HG03460 (cell line): ENCODE measurements around the gene CCDC180.
"Not testable (repeated sequence)": the region's sequence is repeated elsewhere in the genome, so short reads cannot be mapped to it uniquely, and the experiment has no call there.

Experiments
- ATAC-seq: cut with Tn5 transposase; IDR thresholded peaks from one replicate; pipeline ENCODE4 v1.9.1; 2021; ENCODE audit not compliant: unreplicated experiment

CCDC180 gene

DNA sequence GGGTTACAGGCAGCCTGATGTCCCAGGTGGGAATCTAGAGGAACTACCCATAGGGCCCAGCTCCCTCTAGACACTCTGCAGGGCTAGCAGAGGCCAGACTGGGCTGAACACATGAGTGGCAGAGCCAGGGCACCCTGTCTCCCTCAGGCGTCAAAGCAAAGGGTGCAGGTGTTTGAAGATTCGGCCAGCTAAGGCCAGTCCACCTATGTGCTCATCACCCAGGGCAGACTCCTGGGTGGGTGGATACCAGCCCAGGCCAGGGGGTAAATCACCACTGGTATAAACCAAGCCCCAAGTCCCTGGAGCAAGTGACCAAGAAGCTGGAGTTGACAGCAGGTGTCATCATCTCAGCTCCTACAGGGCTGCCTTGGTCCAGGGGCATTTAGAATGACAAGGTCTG, 3.4 kb downstream of the CCDC180 start:
- no peak for ATAC-seq

DNA sequence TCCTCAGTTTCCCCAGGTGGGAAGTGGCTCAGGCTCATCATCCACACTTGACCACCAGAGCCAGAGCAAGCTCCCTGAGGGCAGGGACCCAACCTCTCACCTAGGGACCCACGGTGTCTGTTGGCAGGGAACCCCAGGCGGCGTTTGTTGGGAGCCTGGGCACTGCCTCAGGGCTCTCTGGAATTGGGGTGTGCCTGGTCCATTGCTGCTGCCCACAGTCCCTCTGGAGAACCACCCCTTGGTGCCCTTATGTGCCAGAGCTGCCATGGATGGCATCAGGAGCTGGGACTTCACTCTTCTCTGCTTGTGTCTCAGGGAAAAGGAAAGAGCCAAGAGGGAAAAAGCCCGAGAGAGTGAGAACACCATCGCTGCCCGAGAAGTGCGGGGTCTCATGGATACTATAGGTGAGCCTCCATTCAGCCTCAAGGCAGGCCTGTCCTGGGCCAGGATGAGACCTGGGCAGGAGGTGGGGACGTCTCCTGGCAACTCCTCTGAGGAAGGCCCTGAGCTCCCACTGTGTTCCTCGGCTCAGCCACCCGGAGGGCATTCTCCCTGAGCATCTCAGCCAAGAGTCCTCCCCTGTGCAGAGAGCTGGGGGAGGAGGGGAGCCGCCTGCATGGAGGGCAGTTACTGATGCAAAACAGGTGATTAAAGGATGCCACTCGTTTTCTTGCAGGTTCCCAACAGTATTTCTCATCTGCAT, 4.5 kb downstream of the CCDC180 start:
- no peak for ATAC-seq

DNA sequence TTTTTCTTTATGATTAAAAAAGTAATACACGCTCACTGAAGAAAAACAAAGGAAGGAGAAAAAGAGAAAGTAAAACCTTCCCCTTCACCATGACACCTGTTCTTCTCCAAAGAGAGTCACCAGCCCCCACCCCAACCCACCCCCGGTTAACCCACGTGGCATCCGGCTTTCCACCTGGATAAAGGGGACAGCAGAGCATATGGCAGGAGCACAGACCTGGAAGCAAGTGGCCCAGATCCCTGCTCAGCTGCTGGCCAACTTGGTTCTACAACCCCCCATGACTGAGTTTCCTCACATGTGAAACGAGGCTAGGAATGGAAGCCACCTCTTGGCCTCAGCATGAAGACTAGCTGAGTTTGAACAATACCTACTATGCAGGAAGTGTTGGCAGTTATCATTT, 5.1 kb downstream of the CCDC180 start:
- no peak for ATAC-seq

DNA sequence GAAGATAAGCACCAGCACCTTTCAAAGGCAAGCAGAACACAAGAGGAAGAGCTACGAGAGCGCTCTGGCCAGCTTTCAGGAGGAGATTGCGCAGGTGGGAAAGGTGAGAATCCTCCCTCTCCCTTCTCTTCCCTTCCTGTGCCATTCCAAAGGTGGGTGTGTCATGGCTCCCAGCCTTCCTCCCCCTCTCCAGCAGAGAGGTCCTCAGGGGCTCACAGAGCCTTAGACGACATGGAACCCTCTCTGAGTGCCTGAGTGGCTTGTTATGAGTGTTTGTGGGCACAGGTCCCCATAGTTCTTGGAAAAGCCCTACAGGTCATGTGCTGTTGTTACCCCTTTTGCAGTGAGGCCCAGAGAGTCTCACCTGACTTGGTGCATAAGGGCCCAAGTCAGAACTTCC, 5.8 kb downstream of the CCDC180 start:
- no peak for ATAC-seq

DNA sequence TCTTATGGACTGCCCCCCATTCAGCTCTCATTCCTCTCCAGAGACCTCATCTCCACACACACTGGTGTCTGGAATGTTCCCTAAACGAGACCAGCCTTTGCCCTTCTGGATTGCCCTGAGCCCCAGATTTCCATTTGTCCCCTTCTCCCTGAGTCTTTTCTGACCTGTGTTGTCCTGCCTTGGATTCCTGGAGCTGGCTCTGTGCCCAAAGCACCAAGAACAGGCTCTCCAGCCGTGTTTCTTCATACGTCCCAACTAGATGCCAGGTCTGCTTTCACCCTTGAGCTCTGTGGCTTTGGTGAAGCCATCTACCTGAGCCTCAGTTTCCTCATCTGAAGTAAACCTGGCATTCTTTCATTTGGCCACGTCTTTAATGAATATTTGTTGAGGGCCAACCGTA, 6.3 kb downstream of the CCDC180 start:
- ATAC-seq, result no peak

DNA sequence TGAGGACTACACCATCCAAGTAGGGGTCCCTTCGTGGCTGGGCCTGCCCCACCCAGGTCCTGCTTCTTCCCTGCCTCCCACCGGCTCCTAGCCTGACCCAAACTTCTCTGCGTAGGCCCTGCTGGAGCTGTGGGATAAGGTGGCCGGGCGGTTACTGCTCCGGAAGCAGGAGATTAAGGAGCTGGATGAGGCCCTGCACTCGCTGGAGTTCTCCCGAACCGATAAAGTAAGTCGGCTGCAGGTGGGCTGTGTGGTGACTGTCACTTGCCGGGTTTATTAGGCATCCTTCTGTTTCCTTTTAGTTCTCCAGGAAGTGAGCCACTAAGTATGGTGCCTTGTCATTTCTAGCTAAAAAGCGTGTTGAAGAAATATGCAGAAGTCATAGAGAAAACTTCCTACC, 7.0 kb downstream of the CCDC180 start:
- no peak for ATAC-seq

DNA sequence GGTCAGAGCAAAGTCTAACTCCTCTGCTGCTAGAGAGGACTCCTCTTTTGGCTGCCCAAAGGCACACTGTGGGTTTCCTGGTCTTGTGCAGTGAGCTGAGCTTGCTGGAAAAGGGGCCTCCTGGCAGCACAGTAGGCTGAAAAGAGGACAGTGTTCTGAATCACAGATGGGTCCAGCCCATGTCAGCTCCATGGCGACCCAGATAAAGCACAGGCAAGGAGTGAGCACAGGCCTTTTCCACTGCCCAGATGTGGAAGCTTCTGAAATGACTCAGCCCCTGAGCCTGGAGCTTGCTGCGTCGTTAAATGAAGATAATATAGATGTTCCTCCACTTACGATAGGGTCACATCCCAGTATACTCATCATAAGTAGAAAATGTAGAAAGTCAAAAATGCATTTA, 8.1 kb downstream of the CCDC180 start:
- no peak for ATAC-seq

DNA sequence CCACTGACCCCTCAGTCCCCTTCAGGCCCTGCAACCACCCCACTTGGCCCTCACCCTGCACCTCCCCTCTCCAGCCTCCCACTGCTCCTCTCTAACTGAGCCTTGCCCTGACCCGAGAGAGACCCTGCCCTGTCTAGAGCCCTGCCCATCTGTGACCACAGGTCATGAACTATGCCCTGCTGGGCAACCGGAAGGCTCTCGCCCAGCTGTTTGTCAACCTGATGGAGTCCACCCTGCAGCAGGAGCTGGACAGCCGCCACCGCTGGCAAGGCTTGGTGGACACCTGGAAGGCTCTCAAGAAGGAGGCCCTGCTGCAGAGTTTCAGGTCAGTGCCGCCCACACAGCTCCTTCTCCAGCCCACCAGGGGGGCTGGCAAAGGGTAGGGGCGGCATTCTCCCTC, 9.4 kb downstream of the CCDC180 start:
- ATAC-seq, result no peak

DNA sequence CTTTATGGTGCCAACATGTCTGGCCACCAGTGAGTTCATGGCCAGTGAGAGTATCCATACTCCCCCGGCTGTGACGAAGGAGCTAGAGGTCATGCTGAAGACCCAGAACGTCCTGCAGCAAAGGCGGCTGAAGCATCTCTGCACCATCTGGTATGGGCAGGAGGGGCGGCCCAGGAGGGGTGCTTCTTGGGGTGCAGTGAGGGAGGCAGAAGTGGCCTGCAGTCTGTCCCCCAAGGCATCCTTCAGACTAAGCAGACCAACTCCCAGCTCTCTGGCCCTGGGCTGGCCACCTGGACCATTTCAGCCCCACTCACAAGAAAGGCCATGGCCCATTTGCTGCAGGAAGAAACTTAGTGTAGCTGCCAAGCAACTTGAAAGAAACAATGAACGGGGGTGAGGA, 11.0 kb downstream of the CCDC180 start:
- ATAC-seq, result no peak

DNA sequence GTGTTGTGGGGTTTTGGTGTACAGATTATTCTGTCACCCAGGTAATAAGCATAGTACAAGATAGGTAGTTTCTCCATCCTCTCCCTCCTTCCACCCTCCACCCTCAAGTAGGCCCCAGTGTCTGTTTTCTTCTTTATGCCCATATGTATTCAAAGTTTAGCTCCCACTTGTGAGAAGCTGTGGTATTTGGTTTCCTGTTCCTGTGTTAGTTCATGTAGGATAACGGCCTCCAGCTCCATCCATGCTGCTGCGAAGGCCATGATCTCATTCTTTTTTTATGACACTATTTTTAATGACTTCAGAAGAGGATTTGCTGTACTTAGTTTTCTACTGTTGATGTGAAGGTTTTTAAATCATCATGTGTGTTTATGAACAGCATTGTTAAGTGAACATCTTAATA, 11.9 kb downstream of the CCDC180 start:
- ATAC-seq, result no peak

DNA sequence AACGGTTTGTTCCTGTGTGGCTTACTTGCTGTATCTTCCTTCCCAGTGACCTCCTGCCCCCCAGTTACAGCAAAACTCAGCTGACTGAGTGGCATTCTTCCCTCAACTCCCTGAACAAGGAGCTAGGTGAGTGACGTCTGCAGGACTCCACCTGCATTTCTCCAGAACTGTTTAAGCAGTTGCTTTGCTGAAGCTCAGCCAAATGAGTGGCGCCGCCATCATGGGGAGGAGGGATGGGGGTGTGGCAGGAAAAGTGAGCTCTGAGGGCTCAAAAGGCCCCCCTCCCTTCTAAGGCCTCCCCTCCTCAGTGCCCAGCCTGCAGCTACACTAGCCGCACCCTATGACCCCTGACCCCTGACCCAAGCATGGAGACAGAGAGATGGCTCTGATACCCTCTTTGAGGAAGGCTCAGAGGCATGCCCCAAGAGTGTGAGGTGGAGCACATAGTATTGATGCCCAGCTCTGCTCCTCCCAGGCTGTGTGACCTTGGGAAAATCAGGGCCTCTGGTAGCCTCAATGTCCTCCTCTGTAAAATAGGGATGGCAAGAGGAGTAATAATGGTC, 12.7 kb downstream of the CCDC180 start:
- ATAC-seq, result no peak

DNA sequence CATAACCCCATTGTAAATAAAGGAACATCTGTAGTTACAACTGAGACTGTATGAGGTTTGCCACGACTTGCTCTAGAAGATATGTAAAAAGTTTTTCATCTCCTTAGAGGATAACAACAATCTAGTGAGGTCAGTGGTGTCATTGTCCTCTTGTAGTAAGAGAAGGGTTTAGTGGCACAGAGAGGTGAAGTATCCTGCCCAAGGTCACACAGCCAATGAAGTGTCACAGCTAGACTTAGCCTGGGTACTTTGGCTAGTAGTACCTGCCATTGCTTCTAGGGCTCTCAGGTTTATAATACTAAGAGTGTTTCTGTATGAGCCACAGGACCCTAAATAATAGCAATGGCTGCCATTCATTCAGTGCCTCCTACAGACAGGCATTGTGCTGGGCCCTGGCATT, 13.8 kb downstream of the CCDC180 start:
- no peak for ATAC-seq

DNA sequence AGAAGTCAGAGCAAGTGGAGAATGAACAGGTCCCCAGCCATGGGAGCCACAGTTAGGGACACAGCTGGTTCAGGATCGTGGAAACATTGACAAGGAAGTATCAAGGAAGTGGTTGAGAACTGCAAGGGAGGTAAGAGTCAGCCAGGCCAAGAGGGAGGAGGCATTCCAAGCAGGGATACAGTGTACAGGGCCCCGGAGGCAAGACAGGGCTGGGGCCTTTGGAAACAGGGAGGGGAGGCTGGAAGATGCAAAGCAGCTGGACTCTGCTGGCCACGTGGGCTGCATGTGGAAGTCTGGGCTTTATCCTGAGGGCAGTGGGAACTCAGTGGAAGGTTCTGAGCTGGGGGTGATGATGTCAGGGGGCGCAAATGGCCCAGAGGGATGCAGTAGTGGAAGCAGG, 14.2 kb downstream of the CCDC180 start:
- ATAC-seq, result no peak

DNA sequence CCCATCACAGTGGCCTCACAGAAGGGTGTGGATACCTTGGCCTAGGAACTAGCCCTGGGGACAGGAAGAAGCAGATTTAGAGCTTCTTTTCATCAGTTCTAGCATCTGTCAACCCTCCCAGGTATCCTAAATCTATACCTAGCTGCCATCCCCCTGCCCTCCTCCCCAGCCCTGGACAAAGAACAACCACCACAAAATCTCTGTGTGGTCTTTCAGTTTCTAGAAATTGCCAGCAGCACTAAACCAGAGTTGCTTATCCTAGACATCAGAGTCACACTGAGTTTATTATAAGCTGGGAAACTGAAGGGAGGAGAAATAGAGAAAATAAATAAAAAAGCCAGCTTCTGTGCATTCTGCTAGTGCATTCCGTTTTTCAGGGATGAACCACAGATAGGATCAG, 14.6 kb downstream of the CCDC180 start:
- no peak for ATAC-seq

DNA sequence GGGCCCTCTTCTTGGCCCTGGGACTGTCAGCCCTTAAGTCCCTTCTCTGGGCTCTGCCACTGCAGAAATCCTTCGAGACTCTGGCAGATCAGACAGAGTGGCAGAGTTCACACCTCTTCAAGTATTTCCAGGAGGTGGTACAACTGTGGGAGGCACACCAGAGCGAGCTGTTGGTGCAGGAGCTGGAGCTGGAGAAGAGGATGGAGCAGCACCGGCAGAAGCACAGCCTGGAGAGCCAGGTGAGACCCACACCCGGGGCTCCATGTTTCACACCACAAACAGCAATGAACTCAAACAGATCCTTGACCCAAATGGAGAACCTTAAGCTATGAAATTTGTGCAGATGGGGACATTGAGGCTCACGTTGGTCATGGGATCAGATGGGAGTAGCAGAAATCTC, 17.5 kb downstream of the CCDC180 start:
- no peak for ATAC-seq

DNA sequence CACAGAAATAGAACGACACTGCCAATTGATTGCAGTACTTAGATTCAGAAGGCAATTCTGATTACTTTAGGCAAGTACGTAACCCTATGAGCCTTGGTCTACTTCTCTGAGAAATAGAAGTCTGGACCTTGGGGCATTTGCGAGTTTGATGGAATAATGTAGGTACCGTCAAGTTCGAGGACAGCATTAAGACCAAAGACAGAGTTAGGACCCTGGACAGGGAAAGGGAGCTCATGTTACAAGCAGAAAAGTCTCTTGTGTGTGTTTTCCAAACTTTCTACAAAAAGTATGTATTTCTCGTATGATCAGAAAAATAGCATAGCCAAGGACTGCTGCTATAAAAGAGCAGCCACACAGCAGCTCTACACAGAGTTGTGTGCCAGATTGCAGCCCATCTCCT, 20.1 kb downstream of the CCDC180 start:
- no peak for ATAC-seq

DNA sequence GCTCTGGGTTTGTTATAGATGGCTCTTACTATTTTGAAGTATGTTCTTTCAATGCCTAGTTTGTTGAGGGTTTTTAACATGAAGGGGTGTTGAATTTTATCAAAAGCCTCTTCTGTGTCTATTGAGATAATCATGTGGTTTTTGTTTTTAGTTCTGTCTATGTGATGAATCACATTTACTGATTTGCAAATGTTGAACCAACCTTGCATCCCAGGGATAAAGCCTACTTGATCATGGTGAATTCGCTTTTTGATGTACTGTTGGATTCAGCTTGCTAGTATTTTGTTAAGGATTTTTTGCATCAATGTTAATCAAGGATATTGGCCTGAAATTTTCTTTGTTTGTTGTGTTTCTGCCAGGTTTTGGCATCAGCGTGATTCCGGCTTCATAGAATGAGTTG, 25.5 kb downstream of the CCDC180 start:
- ATAC-seq, result no peak

DNA sequence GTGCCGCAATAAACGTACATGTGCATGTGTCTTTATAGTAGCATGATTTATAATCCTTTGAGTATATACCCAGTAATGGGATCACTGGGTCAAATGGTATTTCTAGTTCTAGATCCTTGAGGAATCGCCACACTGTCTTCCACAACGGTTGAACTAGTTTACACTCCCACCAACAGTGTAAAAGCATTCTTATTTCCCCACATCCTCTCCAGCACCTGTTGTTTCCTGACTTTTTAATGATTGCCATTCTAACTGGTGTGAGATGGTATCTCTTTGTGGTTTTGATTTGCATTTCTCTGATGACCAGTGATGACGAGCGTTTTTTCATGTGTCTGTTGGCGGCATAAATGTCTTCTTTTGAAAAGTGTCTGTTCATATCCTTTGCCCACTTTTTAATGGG, 28.2 kb downstream of the CCDC180 start:
- not testable (repeated sequence) for ATAC-seq

DNA sequence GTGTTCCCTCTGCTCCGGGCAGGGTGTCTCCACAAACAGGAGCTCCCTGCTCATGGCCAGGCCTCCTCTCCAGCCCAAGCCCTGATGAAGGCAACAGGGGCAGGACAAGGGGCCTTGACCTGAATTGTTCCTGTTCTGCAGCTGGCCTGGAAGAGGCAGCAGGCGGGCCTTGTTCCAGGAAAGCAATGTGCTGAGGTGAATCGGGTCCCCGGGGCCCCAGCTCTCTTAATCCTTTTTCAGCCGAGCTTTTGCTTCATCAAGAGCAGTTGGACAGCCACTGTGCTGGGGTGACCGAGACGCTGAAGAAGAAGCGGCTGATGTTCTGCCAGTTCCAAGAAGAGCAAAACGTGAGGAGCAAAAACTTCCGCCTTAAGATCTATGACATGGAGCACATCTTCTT, 41.4 kb downstream of the CCDC180 start:
- no peak for ATAC-seq

DNA sequence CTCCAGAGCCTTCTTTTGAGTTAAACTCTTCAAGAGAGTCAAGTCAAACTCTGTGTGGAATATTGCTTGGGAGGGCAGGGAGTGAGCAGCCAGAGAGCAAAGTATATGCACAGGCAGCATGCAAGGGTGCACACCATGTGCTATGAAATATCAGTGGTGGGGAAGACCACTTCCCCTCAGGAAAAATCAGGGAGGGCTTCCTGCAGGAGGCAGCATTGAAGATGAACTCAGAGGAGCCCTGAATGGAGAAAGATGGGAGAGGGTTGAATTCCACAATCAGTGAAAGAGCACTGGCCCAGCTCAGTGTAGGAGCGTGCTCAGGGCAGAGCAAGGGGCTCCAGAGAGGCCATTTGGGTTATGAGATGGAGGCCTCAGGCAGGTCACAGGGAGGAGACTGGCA, 41.9 kb downstream of the CCDC180 start:
- no peak for ATAC-seq

DNA sequence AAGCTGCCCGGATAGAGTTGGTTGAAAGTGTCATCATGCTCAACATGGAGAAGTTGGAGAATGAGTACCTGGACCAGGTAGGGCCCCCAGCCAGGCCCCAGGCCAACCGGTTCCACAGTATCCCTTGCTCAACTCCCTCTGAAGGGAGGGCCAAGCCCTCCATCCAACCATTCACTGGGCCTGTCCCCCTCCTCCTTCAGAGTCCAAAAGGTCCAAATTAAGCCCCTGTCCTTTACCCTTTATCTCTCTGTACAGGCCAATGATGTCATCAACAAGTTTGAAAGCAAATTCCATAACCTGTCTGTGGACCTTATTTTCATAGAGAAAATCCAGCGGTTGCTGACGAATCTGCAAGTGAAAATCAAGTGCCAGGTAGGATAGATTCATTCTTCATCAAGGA, 47.2 kb downstream of the CCDC180 start:
- ATAC-seq, result no peak

DNA sequence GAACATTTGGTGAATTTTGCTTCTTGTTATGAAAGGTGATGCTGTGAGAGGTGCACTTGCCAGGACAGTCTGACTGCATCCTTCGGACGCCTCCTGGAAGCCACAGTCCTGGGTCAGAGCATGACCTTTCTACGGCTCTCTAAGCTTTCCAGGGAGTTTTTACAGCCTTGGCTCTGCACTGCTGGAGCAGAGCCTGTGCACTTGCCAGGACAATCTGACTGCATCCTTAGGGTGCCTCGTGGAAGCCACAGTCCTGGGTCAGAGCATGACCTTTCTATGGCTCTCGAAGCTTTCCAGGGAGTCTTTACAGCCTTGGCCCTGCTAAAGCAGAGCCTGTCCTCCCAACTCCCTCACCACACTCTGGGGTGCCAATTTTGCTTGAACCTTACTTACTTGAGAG, 49.6 kb downstream of the CCDC180 start:
- no peak for ATAC-seq
